Adipocyte (in vitro differentiated cells): ENCODE measurements around the gene STK39.

ENCODE experiments used
- DNase-seq: peaks from one replicate; pipeline ENCODE4 v3.0.0-alpha.2; 2015; ENCODE audit warnings: low read depth
- H3K27me3 ChIP-seq: replicated peaks from 2 replicates; pipeline ENCODE4 v1.7.0; 2013; ENCODE audit warnings: mild to moderate bottlenecking, low read length, moderate library complexity; ENCODE audit not compliant: control insufficient read depth, insufficient read depth
- H3K36me3 ChIP-seq: 2 replicates; pipeline ENCODE4 v1.7.0; 2013; ENCODE audit warnings: low read length, mild to moderate bottlenecking, moderate library complexity; ENCODE audit not compliant: control insufficient read depth, insufficient read depth, severe bottlenecking
- H3K4me1 ChIP-seq: 2 replicates; pipeline ENCODE4 v1.7.0; 2013; ENCODE audit warnings: mild to moderate bottlenecking, low read length, moderate library complexity; ENCODE audit not compliant: control insufficient read depth, insufficient read depth
- H3K4me3 ChIP-seq: 2 replicates; pipeline ENCODE4 v1.7.0; 2013; ENCODE audit warnings: mild to moderate bottlenecking, low read length, moderate library complexity
- H3K9ac ChIP-seq: 2 replicates; pipeline ENCODE4 v1.7.0; 2013; ENCODE audit warnings: mild to moderate bottlenecking, low read length, moderate library complexity
- H3K9me3 ChIP-seq: 2 replicates; pipeline ENCODE4 v1.7.0; 2013; ENCODE audit warnings: mild to moderate bottlenecking, low read length, moderate library complexity; ENCODE audit not compliant: control insufficient read depth

The STK39 gene

DNA sequence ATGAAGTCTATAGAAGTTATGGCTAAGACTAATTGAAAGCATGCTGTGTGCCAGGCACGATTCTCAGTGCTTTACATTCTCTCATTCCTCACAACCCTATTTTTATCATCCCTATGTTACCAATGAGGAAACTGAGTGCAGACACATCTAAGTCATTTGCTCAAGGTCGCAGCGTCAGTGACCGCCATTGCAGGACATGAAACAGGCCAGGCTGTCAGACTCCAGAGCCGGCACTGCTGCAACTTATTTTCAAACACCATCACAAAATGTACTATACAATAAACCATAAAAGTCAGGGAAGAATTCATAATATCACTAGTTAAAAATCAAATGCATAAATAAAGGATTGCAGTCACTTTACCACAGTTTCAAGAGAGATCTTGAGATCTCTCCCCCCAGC, 5.6 kb downstream of the STK39 start:
- Histone ChIP-seq H3K4me1 (peaks cover 7% of the 10 kb centered on the region), H3K9ac (no peak overlapping the region), H3K9me3 (no peaks in the 10 kb centered on the region), H3K4me3 (no peak overlapping the region), H3K36me3 (no peaks in the 10 kb centered on the region), H3K27me3 (no peaks in the 10 kb centered on the region)
- DNase-seq, result no peak

DNA sequence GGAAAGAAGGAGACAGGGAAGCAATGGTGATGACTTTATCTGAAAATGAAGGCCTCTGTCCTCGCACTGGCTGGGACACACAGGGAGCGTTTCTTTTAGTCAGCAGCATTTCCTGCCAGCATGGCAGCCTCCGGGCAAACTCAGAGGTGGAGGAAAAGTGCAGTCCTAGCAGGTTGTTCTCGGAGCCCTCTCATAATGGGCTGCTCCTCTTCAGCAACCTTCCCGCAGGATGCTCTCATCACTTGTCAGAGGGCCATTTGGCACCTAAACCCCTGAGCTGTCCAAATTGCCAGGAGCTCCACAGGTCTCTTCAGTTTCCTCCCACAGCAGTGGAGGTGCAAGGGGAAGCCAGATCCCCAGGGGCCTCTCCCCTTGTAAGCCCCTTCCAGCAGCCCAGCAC, 6.2 kb downstream of the STK39 start:
- Histone ChIP-seq H3K9ac (no peak overlapping the region), H3K4me1 (peaks cover 7% of the 10 kb centered on the region), H3K27me3 (no peaks in the 10 kb centered on the region), H3K36me3 (no peaks in the 10 kb centered on the region), H3K9me3 (no peaks in the 10 kb centered on the region), H3K4me3 (no peak overlapping the region)
- DNase-seq, result no peak

DNA sequence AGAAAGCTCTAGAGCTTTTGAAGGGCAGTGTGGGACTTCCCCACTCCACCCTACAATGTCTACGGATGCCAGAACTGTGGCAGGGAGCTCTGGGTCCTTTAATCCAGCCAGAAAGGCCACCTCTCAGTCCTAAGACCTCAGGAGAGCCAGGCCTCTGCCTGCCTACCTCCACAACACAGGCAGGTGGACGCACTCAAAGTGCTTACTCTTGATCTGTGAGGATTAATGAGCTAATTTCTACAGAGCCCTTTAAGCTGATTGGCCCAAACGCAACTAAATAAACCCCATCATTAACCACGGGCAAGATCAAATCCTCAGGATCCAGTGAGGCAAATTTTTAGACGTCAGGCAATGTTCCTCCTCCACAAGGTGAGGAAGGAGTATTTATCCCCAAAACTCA, 8.1 kb downstream of the STK39 start:
- no peak overlapping the region for H3K4me3 ChIP-seq
- H3K4me1 ChIP-seq, result peaks cover 3% of the 10 kb centered on the region
- no peaks in the 10 kb centered on the region for H3K27me3 ChIP-seq
- H3K9me3 ChIP-seq, result no peaks in the 10 kb centered on the region
- H3K9ac ChIP-seq, result no peak overlapping the region
- H3K36me3 ChIP-seq, result no peaks in the 10 kb centered on the region
- DNase-seq, result no peak

DNA sequence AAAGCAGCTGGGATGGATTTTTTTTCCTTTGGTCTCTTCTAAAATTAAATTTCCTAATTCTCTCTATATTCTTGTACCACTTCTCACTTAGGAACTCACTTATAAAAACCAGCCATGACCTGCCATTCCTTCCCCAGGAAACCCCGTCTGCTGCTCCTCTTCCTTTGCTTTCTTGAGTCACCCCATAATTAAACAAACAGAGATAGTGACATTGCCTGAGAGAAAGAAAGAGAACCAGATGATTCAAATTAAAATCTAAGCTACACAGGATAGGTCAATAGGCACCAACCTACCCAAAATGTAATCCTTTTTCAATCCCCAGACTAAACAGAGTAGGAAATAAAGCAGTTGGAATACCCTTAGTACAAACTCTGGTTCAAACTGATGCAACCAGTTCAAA, 9.7 kb downstream of the STK39 start:
- Histone ChIP-seq H3K36me3 (no peaks in the 10 kb centered on the region), H3K9me3 (no peaks in the 10 kb centered on the region), H3K27me3 (no peaks in the 10 kb centered on the region), H3K4me3 (no peak overlapping the region), H3K9ac (no peak overlapping the region), H3K4me1 (peaks cover 18% of the 10 kb centered on the region)
- peak; percentile 65 for DNase-seq

DNA sequence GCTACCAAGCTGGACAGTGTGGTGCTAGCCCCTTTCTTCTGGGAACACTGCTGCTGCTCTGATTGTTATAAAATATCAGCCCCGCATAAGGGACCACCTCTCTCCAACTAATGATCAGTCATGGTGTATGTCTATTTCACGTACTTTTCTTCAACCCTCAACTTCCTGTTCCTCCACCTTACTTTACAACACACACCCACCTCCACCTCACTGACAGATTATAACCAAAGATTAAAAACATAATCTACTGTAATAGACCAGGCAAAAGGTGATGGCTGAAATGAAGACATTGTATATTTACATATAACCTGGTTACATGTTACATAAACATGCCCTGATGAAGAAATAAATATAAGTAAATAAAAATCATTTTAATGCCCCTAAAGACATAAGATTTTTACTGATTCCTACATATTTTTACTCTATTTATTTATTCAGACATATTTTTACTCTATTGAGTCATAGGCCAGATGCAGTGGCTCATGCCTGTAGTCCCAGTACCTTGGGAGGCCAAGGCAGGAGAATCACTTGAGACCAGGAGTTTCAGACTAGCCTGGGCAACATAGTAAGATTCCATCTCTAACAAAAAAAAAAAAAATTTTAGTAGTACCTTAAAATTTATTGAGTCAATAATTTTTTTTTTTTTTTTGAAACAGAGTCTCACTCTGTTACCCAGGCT, 12.8 kb downstream of the STK39 start:
- Histone ChIP-seq H3K9ac (no peak overlapping the region), H3K9me3 (no peaks in the 10 kb centered on the region), H3K4me1 (peaks cover 19% of the 10 kb centered on the region), H3K36me3 (peaks cover 5% of the 10 kb centered on the region), H3K27me3 (no peaks in the 10 kb centered on the region), H3K4me3 (no peak overlapping the region)
- DNase-seq, result no peak

DNA sequence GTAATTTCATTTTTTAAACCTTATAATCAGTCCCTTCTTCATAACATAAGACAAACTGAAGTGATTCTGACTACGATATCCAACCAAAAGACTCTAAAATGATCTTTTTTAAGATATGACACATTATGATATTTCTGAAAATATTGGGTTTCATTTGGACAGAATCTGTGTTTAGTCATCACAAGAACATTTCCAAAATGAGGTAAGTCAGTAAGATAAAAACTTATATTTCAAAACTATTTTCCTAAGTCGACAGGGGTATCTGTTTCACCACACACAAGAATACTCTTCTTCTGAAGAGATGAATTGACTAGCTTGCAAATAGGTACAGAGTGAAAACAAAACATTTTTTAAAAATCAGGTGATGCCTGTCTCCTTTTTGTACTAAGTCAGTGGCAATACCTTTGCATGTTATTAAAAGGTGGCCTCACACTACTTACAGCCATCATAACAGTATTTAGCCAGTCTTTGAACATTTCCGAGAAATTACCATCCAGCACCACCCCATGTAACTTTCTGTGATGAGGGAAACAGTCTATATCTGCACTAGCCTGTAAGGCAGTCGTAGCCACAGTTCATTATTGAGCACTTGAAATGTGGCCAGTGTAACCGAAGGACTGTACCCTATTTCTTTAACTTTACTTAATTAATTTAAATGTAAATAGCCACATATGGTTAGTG, 13.5 kb downstream of the STK39 start:
- peaks cover 5% of the 10 kb centered on the region for H3K36me3 ChIP-seq
- peak; percentile 48 for DNase-seq

DNA sequence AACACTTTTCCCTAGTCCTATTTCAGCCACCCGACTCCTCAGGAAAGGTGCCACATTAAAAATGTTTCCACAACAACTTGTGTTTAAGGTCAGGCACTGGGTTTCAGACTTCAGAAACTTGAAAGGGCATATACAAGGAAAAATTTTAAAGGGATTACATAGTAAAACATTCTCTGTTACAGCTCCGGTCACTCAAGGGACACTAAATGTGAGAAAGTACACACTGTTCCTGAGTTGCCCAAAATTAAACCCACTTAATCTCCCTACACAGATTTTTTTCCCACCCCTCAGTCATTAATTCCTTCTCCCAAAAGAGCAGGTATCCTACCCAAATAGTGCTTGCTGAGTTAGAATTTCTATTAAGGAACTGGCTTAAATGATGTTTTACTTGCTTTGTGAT, 14.2 kb downstream of the STK39 start:
- Histone ChIP-seq H3K27me3 (no peaks in the 10 kb centered on the region), H3K4me3 (peak overlapping the region; percentile 56), H3K9ac (peak overlapping the region; percentile 61), H3K9me3 (no peaks in the 10 kb centered on the region), H3K4me1 (peaks cover 19% of the 10 kb centered on the region), H3K36me3 (peaks cover 5% of the 10 kb centered on the region)
- no peak for DNase-seq

More for the DNA sequence above, 13.5 kb downstream of the STK39 start:
- H3K9ac ChIP-seq, result peak overlapping the region; percentile 61
- no peaks in the 10 kb centered on the region for H3K27me3 ChIP-seq
- H3K9me3 ChIP-seq, result no peaks in the 10 kb centered on the region
- H3K4me1 ChIP-seq, result peaks cover 19% of the 10 kb centered on the region
- peak overlapping the region; percentile 56 for H3K4me3 ChIP-seq

DNA sequence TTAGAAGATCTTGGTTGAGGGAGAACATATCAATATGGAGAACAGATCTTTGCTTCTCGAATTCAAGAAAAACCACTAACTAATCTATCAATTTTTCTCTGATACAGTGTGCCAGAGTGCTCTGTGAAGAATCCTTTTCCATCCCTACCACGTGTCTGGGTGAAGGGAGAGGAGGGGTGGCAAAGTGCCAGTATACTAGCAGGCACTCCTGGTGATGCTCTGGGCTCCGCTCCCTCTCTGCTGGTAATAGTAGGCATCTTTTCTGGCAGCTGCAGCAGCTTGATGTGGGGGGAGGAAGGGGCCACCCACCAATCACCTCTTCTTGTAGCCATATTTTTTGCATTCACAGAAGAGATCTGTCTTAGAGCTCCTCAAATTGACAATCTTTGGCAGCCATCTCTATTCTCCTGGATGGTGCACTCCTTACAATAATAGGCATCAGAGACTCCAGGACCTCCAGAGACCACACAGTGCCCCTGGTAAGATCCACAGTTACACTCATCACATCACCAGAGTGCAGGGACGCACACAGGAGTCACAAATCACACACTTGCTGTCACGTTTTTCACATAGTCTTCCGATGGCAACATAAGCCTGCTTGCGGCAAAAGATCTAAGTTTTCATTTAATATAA, 15.7 kb downstream of the STK39 start:
- peaks cover 19% of the 10 kb centered on the region for H3K4me1 ChIP-seq
- H3K9me3 ChIP-seq, result no peaks in the 10 kb centered on the region
- H3K9ac ChIP-seq, result no peak overlapping the region
- peaks cover 5% of the 10 kb centered on the region for H3K36me3 ChIP-seq
- DNase-seq, result no peak
- H3K4me3 ChIP-seq, result no peak overlapping the region
- no peaks in the 10 kb centered on the region for H3K27me3 ChIP-seq

DNA sequence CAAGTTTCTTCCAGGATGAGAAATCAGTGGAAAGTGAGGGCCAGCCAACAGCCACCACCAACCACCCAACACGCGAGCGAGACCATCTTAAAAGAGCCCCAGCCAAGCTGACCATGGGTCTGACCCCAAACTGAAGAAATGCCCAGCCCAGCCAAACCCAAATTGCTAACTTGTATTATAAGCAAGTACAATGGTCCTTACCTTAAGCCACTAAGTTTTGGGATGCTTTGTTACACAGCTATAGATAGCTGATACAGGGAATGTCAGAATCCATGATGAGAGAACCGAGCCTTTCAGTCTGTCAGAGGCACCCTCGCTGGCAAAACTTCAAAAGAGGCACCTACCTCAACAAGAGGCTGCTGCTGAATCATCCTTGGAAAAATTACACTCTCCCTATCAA, 17.0 kb downstream of the STK39 start:
- no peaks in the 10 kb centered on the region for H3K27me3 ChIP-seq
- no peak for DNase-seq
- H3K4me3 ChIP-seq, result no peak overlapping the region
- H3K36me3 ChIP-seq, result peaks cover 5% of the 10 kb centered on the region
- H3K9ac ChIP-seq, result no peak overlapping the region
- H3K9me3 ChIP-seq, result no peaks in the 10 kb centered on the region
- peaks cover 19% of the 10 kb centered on the region for H3K4me1 ChIP-seq

DNA sequence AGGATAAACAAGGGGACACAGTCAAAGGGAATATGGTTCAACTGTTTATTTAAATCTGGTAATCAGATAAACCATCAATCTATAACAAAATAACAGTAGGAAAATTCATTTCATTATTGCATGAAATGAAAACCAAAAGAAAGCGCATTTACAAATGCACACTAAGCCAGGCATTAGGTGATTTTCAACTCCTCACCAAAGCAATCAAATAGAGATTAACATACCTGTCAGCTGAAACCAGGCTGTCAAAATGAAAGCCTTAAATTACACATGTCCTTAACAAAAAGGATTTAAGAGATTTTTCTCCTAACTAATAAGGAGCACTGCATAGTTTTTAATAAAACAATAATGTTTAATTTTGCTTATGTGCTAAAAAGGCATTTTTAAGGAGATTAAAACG, 23.0 kb downstream of the STK39 start:
- Histone ChIP-seq H3K27me3 (no peaks in the 10 kb centered on the region), H3K36me3 (no peaks in the 10 kb centered on the region), H3K9ac (no peak overlapping the region), H3K4me1 (peaks cover 4% of the 10 kb centered on the region), H3K4me3 (no peak overlapping the region), H3K9me3 (no peaks in the 10 kb centered on the region)
- no peak for DNase-seq

DNA sequence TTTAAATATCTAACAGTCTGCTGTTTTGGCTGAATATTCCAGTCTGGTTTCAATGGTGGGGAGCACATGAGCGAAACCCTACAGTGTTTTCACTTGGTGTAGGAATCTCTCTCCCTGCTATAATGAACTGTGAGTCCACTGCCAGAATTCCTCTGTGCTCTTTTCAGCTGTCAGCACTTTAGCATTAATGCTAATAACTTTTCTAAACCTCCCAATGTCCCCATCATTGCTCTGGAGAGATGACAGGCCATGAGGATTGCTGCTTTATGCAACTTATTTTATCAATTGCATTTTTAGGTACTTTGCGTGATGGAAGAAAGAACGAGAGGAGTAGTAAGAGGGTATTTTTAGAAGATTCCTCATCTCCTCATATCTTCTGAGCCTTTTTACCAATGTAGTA, 25.3 kb downstream of the STK39 start:
- Histone ChIP-seq H3K36me3 (no peaks in the 10 kb centered on the region), H3K27me3 (no peaks in the 10 kb centered on the region), H3K4me3 (no peak overlapping the region), H3K9ac (no peak overlapping the region), H3K9me3 (no peaks in the 10 kb centered on the region), H3K4me1 (peaks cover 4% of the 10 kb centered on the region)
- DNase-seq, result no peak
